ENCODE data around the gene CDKN1C. TPM values are rescaled to one million over a fixed set of nuclear protein-coding genes. Genes with fewer than 3 reads are reported as not detected.

CDKN1C gene
- total RNA-seq (2014; rRNA removed; shearing (Covaris generic)) (0.43 TPM in 1 of 2 replicates, not detected in the other), polyA plus RNA-seq (2016; fragmentation: Nextera tagmentation; extraction: Ambion mirVana) (0.38 and 1.2 TPM in 2 replicates)

DNA sequence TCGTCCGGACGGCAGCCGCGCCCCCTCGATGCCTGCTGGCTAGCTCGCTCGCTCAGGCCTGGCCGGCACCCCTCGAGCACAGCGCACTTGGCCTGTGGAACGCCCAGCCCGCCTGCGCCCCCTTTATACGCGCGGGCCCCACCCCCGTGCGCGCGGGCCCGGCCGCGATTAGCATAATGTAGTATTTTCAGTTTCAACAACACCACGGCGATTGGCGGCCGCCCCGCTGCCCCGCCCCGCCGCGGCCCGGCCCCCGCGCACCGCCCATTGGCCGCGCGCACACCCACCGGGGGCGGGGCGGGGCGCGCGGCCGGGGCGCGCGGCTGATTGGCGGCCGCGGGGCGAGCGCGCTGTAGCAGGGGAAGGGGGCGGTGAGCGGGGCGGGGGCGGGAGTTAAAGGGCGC is at the start of gene CDKN1C:
Gene CDKN1C (minus strand): TSS at position 98 of the 404 bp plus-strand sequence. CDS start 319 bp downstream, outside the sequence.
- Histone ChIP-seq H2AFZ (peak within 1 kb of the TSS; percentile 83), H3K4me2 (ENCODE audit: unreplicated experiment) (peak within 1 kb of the TSS; percentile 68), H3F3A (ENCODE audit: insufficient read depth) (no peaks in the 10 kb centered on the region), H3K36me3 (ENCODE audit: low read depth) (no peaks in the 10 kb centered on the region), H3K9me2 (ENCODE audit: insufficient read depth) (no peaks in the 10 kb centered on the region), H3K9ac (no peak within 1 kb of the TSS; the same call in 1 of the 2 replicates), H3K79me2 (ENCODE audit: insufficient read depth) (no peaks in the 10 kb centered on the region), H3K4me3 (peak within 1 kb of the TSS; percentile 74), H4K20me1 (ENCODE audit: insufficient read depth) (no peaks in the 10 kb centered on the region), H3K27me3 (replicated peaks; ENCODE audit: insufficient read depth) (peaks cover 20% of the 10 kb centered on the region), H3K9me3 (ENCODE audit: low read depth) (no peaks in the 10 kb centered on the region), H3K27ac (no peak within 1 kb of the TSS), H3K4me1 (ENCODE audit: insufficient read depth) (no peaks in the 10 kb centered on the region)
- in situ Hi-C loops (cut with MboI), result loop anchor here (5.0 to 25.0 kb wide), 3 partner anchors 353 to 698 kb away; partner anchors contain the start of genes C11orf21 and TSPAN32
- TF ChIP-seq EZH2 (IDR thresholded peaks at IDR 0.05; ENCODE audit: insufficient read depth, poor library complexity, severe bottlenecking) (no peak), EZH2phosphoT487 (IDR thresholded peaks at IDR 0.05; ENCODE audit: insufficient read depth, low read depth) (no peak)
- 2% methylated on average over 12 to 58 of the region's 61 CpGs for WGBS, 2 experiments (ENCODE audit: low coverage in 1 of 2, low lambda C conversion rate in 2 of 2, missing lambda C conversion rate in 2 of 2)
- DNase-seq, result peak; percentile 79

DNA sequence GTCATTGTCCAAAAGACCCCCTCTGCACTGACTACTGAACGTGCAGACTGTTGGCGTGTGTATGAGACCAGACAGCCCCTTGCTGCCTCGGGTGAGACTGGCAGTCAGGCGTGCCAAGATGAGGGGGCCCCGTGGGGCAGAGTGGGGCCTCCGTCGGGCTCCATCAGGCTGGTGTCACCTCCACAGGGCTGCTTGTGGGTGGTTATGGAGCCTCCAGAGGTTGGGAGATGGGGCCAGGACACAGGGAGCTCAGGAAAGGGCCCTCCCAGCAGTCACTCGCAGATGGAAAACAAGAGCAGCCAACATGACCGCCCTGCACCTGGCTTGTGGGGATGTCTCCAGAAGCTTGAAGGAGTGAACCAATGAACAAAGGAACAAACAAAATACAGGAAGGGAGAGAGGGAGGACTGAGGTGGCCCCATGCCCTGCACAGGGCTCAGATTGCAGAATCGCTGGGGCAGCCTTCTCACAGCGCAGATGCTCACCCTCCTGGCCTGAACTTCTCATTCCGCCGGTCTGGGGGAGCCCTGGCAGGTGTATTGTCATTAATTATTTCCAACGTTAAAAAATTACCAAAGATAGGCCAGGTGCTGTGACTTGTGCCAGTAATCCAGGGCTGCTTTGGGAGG is 49.1 kb upstream of the CDKN1C start:
- Histone ChIP-seq H3K4me1 (ENCODE audit: insufficient read depth) (peaks cover 13% of the 10 kb centered on the region), H3K4me2 (ENCODE audit: unreplicated experiment) (no peak overlapping the region), H3K9me3 (ENCODE audit: low read depth) (no peaks in the 10 kb centered on the region), H3F3A (ENCODE audit: insufficient read depth) (peaks cover 8% of the 10 kb centered on the region; the same call in 1 of the 2 replicates), H3K4me3 (no peak overlapping the region), H3K36me3 (ENCODE audit: low read depth) (no peaks in the 10 kb centered on the region), H3K27me3 (replicated peaks; ENCODE audit: insufficient read depth) (no peaks in the 10 kb centered on the region), H3K9ac (no peak overlapping the region), H3K27ac (no peak overlapping the region), H2AFZ (no peak overlapping the region), H3K79me2 (ENCODE audit: insufficient read depth) (no peaks in the 10 kb centered on the region), H3K9me2 (ENCODE audit: insufficient read depth) (no peaks in the 10 kb centered on the region), H4K20me1 (ENCODE audit: insufficient read depth) (no peaks in the 10 kb centered on the region)
- TF ChIP-seq EZH2phosphoT487 (IDR thresholded peaks at IDR 0.05; ENCODE audit: insufficient read depth, low read depth) (no peak), EZH2 (IDR thresholded peaks at IDR 0.05; ENCODE audit: insufficient read depth, poor library complexity, severe bottlenecking) (no peak)
- 71 to 78% methylated on average over 12 to 14 of the region's 14 CpGs for WGBS, 2 experiments (ENCODE audit: low coverage in 1 of 2, low lambda C conversion rate in 2 of 2, missing lambda C conversion rate in 2 of 2)
- DNase-seq, result no peak
- in situ Hi-C loops (cut with MboI), result no loop called here

GRCh38 chr11:2934021-2934550 is 48.5 kb upstream of the CDKN1C start:
- H3K4me3 ChIP-seq, result no peak overlapping the region
- no peak overlapping the region for H2AFZ ChIP-seq
- H3F3A ChIP-seq (ENCODE audit: insufficient read depth), result peaks cover 8% of the 10 kb centered on the region; the same call in 1 of the 2 replicates
- peaks cover 14% of the 10 kb centered on the region for H3K4me1 ChIP-seq (ENCODE audit: insufficient read depth)
- no peak overlapping the region for H3K9ac ChIP-seq
- H3K27ac ChIP-seq, result no peak overlapping the region
- in situ Hi-C loops (cut with MboI), result no loop called here
- no peak for DNase-seq
- no peaks in the 10 kb centered on the region for H4K20me1 ChIP-seq (ENCODE audit: insufficient read depth)
- no peaks in the 10 kb centered on the region for H3K27me3 ChIP-seq (replicated peaks; ENCODE audit: insufficient read depth)
- no peaks in the 10 kb centered on the region for H3K79me2 ChIP-seq (ENCODE audit: insufficient read depth)
- H3K36me3 ChIP-seq (ENCODE audit: low read depth), result no peaks in the 10 kb centered on the region
- H3K9me2 ChIP-seq (ENCODE audit: insufficient read depth), result no peaks in the 10 kb centered on the region
- H3K4me2 ChIP-seq (ENCODE audit: unreplicated experiment), result no peak overlapping the region
- H3K9me3 ChIP-seq (ENCODE audit: low read depth), result no peaks in the 10 kb centered on the region
- 93% methylated on average over 7 of the region's 7 CpGs for WGBS, 2 experiments (ENCODE audit: low coverage in 1 of 2, low lambda C conversion rate in 2 of 2, missing lambda C conversion rate in 2 of 2)
- no peak for TF ChIP-seq EZH2 (IDR thresholded peaks at IDR 0.05; ENCODE audit: insufficient read depth, poor library complexity, severe bottlenecking)
- TF ChIP-seq EZH2phosphoT487 (IDR thresholded peaks at IDR 0.05; ENCODE audit: insufficient read depth, low read depth), result no peak

GRCh38 chr11:2933375-2934020 is 47.9 kb upstream of the CDKN1C start:
- H3K27me3 ChIP-seq (replicated peaks; ENCODE audit: insufficient read depth), result no peaks in the 10 kb centered on the region
- peaks cover 8% of the 10 kb centered on the region; the same call in 1 of the 2 replicates for H3F3A ChIP-seq (ENCODE audit: insufficient read depth)
- peak overlapping the region; percentile 82 for H3K27ac ChIP-seq
- TF ChIP-seq EZH2phosphoT487 (IDR thresholded peaks at IDR 0.05; ENCODE audit: insufficient read depth, low read depth) (no peak), EZH2 (IDR thresholded peaks at IDR 0.05; ENCODE audit: insufficient read depth, poor library complexity, severe bottlenecking) (no peak)
- peak overlapping the region; percentile 62 for H3K4me2 ChIP-seq (ENCODE audit: unreplicated experiment)
- no peak overlapping the region for H2AFZ ChIP-seq
- H3K9ac ChIP-seq, result peak overlapping the region; percentile 73
- no peaks in the 10 kb centered on the region for H3K36me3 ChIP-seq (ENCODE audit: low read depth)
- 20 to 22% methylated on average over 11 to 12 of the region's 12 CpGs for WGBS, 2 experiments (ENCODE audit: low coverage in 1 of 2, low lambda C conversion rate in 2 of 2, missing lambda C conversion rate in 2 of 2)
- H3K9me3 ChIP-seq (ENCODE audit: low read depth), result no peaks in the 10 kb centered on the region
- H3K4me1 ChIP-seq (ENCODE audit: insufficient read depth), result peaks cover 14% of the 10 kb centered on the region
- peak overlapping the region; percentile 26; the same call in 1 of the 2 replicates for H3K4me3 ChIP-seq
- in situ Hi-C loops (cut with MboI), result no loop called here
- no peaks in the 10 kb centered on the region for H4K20me1 ChIP-seq (ENCODE audit: insufficient read depth)
- no peaks in the 10 kb centered on the region for H3K79me2 ChIP-seq (ENCODE audit: insufficient read depth)
- peak; percentile 97 for DNase-seq
- H3K9me2 ChIP-seq (ENCODE audit: insufficient read depth), result no peaks in the 10 kb centered on the region

Measured in GM23248 (cell line).